HepG2 (cell line): ENCODE results near the gene KMT2E. TPM values are rescaled to one million over a fixed set of nuclear protein-coding genes. Genes with fewer than 3 reads are reported as not detected.

Experiments
- ATAC-seq: fragments of 200-7000 bp; cut with Tn5 transposase; 3 replicates; pipeline ENCODE4 v1.9.1; 2020; ENCODE audit warnings: mild to moderate bottlenecking, moderate library complexity
- BruUV-seq: library from RNA; stranded (reverse); fragments of 400-500 nt; replicated peaks from 2 replicates; lab custom pipeline; 2021; lab: Mats Ljungman, UMichigan
- CTCF ChIA-PET: fragments of 300-600 bp; formaldehyde crosslinking; extraction: SDS; loops from one replicate; lab custom pipeline; 2021; ENCODE audit warnings: low total read pairs, inconsistent platforms, low intra/inter-chr PET ratio; lab: Yijun Ruan, JAX
- POLR2A ChIA-PET: fragments of 350-600 bp; sonication (Branson Sonifier 250); formaldehyde crosslinking; loops from one replicate; lab custom pipeline; 2020; ENCODE audit warnings: antibody characterized with exemption, inconsistent platforms; lab: Yijun Ruan, JAX
- DNase-seq: peaks from one replicate; pipeline ENCODE4 v3.0.0-alpha.2; 2015; ENCODE audit warnings: low spot score
- FAIRE-seq: peaks from 3 replicates; lab custom pipeline; 2011; peaks lifted over from hg19 to GRCh38; lab: Jason Lieb, UNC
- H2AFZ ChIP-seq: one replicate; pipeline ENCODE4 v1.6.1; 2011; ENCODE audit warnings: low read length, inconsistent platforms
- H3K27ac ChIP-seq: fragments of 300-600 bp; 3 replicates; pipeline ENCODE4 v1.8.0; 2011; ENCODE audit warnings: mixed run types, mild to moderate bottlenecking, mixed read lengths, low read length, inconsistent platforms; ENCODE audit not compliant: insufficient read depth; ENCODE audit errors: extremely low read length
- H3K27me3 ChIP-seq, 2 experiments: fragments of 200-600 bp in 1 of 2; 2 replicates in 1 of 2; 3 replicates in 1 of 2; pipeline versions ENCODE4 v1.6.0 to v1.8.0; 2011; ENCODE audit warnings: low read length in 2 of 2, mild to moderate bottlenecking in 2 of 2, moderate library complexity in 2 of 2, inconsistent platforms in 1 of 2; ENCODE audit not compliant: insufficient read depth in 2 of 2, control insufficient read depth in 1 of 2
- H3K36me3 ChIP-seq, 2 experiments: fragments of 200-600 bp in 1 of 2; replicated peaks in 1 of 2; 2 replicates in 1 of 2; 3 replicates in 1 of 2; pipeline versions ENCODE4 v1.5.1 to v1.8.0; 2011; ENCODE audit warnings: low read length in 2 of 2, inconsistent platforms in 1 of 2; ENCODE audit not compliant: insufficient read depth in 2 of 2, control insufficient read depth in 1 of 2
- H3K4me1 ChIP-seq: 2 replicates; pipeline ENCODE4 v1.5.1; 2012; ENCODE audit warnings: low read length, inconsistent platforms; ENCODE audit not compliant: insufficient read depth
- H3K4me2 ChIP-seq: 2 replicates; pipeline ENCODE4 v1.6.0; 2011; ENCODE audit warnings: low read depth, low read length, inconsistent platforms
- H3K4me3 ChIP-seq, 3 experiments: fragments of 200-600 bp in 1 of 3; sonication (generic), shearing (Covaris generic) in 1 of 3; replicated peaks in 1 of 3; 2 replicates each; pipeline ENCODE4 v1.5.1; 2011 to 2016; ENCODE audit warnings: low read length in 3 of 3, inconsistent platforms in 2 of 3, low read depth in 2 of 3, mild to moderate bottlenecking in 2 of 3, control low read depth in 1 of 3, mixed read lengths in 1 of 3; ENCODE audit not compliant: insufficient read depth in 1 of 3
- H3K79me2 ChIP-seq: one replicate; pipeline ENCODE4 v1.6.1; 2011; ENCODE audit warnings: low read length, inconsistent platforms; ENCODE audit not compliant: insufficient read depth
- H3K9ac ChIP-seq: 2 replicates; pipeline ENCODE4 v1.6.0; 2011; ENCODE audit warnings: mild to moderate bottlenecking, low read depth, low read length, inconsistent platforms; ENCODE audit not compliant: insufficient read depth
- H3K9me3 ChIP-seq: 2 replicates; pipeline ENCODE4 v1.5.1; 2012; ENCODE audit warnings: mild to moderate bottlenecking, low read length
- H4K20me1 ChIP-seq: 2 replicates; pipeline ENCODE4 v1.6.0; 2011; ENCODE audit warnings: inconsistent platforms, mild to moderate bottlenecking, low read length, moderate library complexity; ENCODE audit not compliant: insufficient read depth
- CHCHD3 ChIP-seq: sonication (generic); formaldehyde crosslinking; IDR thresholded peaks from 2 replicates; pipeline ENCODE4 v1.8.0; 2022; ENCODE audit warnings: mild to moderate bottlenecking, missing genetic modification reagents, moderate library complexity
- DNMT3B ChIP-seq: conservative IDR thresholded peaks from 2 replicates; pipeline ENCODE4 v1.6.1; 2016; ENCODE audit warnings: missing biosample characterization, control low read depth
- FOXC1 ChIP-seq: sonication (generic); formaldehyde crosslinking; IDR thresholded peaks from 2 replicates; pipeline ENCODE4 v1.8.0; 2022; ENCODE audit warnings: mild to moderate bottlenecking, missing genetic modification reagents, borderline replicate concordance
- HIVEP1 ChIP-seq: sonication (generic); formaldehyde crosslinking; IDR thresholded peaks from 2 replicates; pipeline ENCODE4 v1.4.0; 2020; ENCODE audit warnings: mild to moderate bottlenecking, missing genetic modification reagents
- KMT2A ChIP-seq: sonication (generic); formaldehyde crosslinking; IDR thresholded peaks from 2 replicates; pipeline ENCODE4 v1.4.0; 2020; ENCODE audit warnings: missing genetic modification reagents
- KMT2B ChIP-seq: IDR thresholded peaks from 2 replicates; pipeline ENCODE4 v1.6.1; 2016; ENCODE audit warnings: missing genetic modification reagents, missing compliant biosample characterization
- NFIB ChIP-seq: sonication (generic); formaldehyde crosslinking; IDR thresholded peaks from 2 replicates; pipeline ENCODE4 v1.9.0; 2021; ENCODE audit warnings: missing genetic modification reagents, mild to moderate bottlenecking, borderline replicate concordance
- ZEB1 ChIP-seq: IDR thresholded peaks from 2 replicates; pipeline ENCODE4 v1.6.1; 2012; ENCODE audit warnings: mild to moderate bottlenecking, low read depth, inconsistent platforms; ENCODE audit not compliant: insufficient replicate concordance
- ZNF20 ChIP-seq: sonication (generic); formaldehyde crosslinking; IDR thresholded peaks from 2 replicates; pipeline ENCODE4 v1.4.0; 2020; ENCODE audit warnings: mild to moderate bottlenecking, moderate library complexity, missing genetic modification reagents
- ZNF274 ChIP-seq: sonication (generic); formaldehyde crosslinking; IDR thresholded peaks from 2 replicates; pipeline ENCODE4 v1.5.1; 2020; ENCODE audit warnings: mild to moderate bottlenecking, missing genetic modification reagents
- ZNF552 ChIP-seq: sonication (generic); formaldehyde crosslinking; IDR thresholded peaks from 2 replicates; pipeline ENCODE4 v1.9.0; 2022; ENCODE audit warnings: missing genetic modification reagents, mild to moderate bottlenecking, borderline replicate concordance
- ZNF605 ChIP-seq: sonication (generic); formaldehyde crosslinking; IDR thresholded peaks from 2 replicates; pipeline ENCODE4 v1.8.0; 2022; ENCODE audit warnings: mild to moderate bottlenecking, missing genetic modification reagents
- ZNF703 ChIP-seq: sonication (generic); formaldehyde crosslinking; IDR thresholded peaks from 2 replicates; pipeline ENCODE4 v1.5.1; 2020; ENCODE audit warnings: missing genetic modification reagents, mild to moderate bottlenecking, moderate library complexity, borderline replicate concordance
- ZNF780A ChIP-seq: sonication (generic); formaldehyde crosslinking; IDR thresholded peaks from 2 replicates; pipeline ENCODE4 v1.8.0; 2022; ENCODE audit warnings: mild to moderate bottlenecking, missing genetic modification reagents, moderate library complexity
- WGBS: methylation state at CpG from one replicate; pipeline ENCODE4 v1.1.6; 2017; ENCODE audit warnings: low lambda C conversion rate; 5-methylcytosine and 5-hydroxymethylcytosine counted together
- in situ Hi-C: cut with HindIII; loops from 2 replicates; pipeline ENCODE4 v1.10.0; 2017; ENCODE audit warnings: low pct_unique_long_range_greater_than_20kb; ENCODE audit not compliant: extremely low pct_ligation_motif_present
- intact Hi-C: fragments of 100-400 bp; cut with micrococcal nuclease; formaldehyde crosslinking; loops from one replicate; pipeline ENCODE4 v1.10.0; 2022; ENCODE audit not compliant: unreplicated experiment
- polyA plus RNA-seq, 8 experiments: library from polyadenylated mRNA; depleted of rRNA in 3 of 8; stranded (reverse) in 7 of 8; unstranded in 1 of 8; fragments of >200 nt; fragmentation: Illumina TruSeq in 4 of 8; extraction: Trizol in 4 of 8; gene quantifications; 2 replicates each; pipeline versions ENCODE4 v1.2.1 to v1.2.3, GENCODE V29; 2011 to 2016; ENCODE audit warnings: low read depth in 4 of 8, missing spikeins in 1 of 8, mixed read lengths in 1 of 8; ENCODE audit not compliant: insufficient read depth in 1 of 8
- total RNA-seq, 5 experiments: library from RNA; depleted of rRNA; stranded (reverse); fragments of >200 nt; fragmentation: Illumina TruSeq; extraction: Trizol; gene quantifications; 2 replicates each; pipeline ENCODE4 v1.2.3, GENCODE V29; 2016; ENCODE audit warnings: low read depth in 1 of 5
- TF ChIP-seq, protein P1 (sequence below): IDR thresholded peaks from 2 replicates; pipeline ENCODE4 v1.6.1; 2016; ENCODE audit warnings: missing compliant biosample characterization, missing genetic modification reagents, borderline replicate concordance
- TF ChIP-seq, protein P2 (sequence below): sonication (generic); formaldehyde crosslinking; IDR thresholded peaks from 2 replicates; pipeline ENCODE4 v1.4.0; 2020; ENCODE audit warnings: missing genetic modification reagents
- TF ChIP-seq, protein P3 (sequence below): sonication (generic); formaldehyde crosslinking; IDR thresholded peaks from 2 replicates; pipeline ENCODE4 v1.4.0; 2020; ENCODE audit warnings: low read depth, mild to moderate bottlenecking, missing genetic modification reagents

The KMT2E gene
- total and polyA plus RNA-seq, 2 of the 13 experiments (the other 11 are each of a cell fraction or from before 2014, with no cell fraction given), result 6.3 to 24.4 TPM

DNA sequence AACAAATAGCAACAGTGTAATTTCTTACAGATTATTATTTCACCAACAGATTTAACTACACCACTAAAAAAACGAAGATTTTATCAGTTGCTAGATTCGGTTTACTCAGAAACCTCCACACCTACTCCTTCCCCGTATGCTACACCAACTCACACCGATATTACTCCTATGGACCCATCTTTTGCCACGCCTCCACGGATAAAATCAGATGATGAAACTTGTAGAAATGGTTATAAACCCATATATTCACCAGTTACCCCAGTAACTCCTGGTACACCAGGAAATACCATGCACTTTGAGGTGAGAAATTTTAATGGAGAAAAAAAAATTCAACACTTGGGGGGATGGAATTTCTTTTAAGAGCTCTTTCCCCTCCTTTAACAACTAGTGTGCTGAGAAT is 92.5 kb downstream of the KMT2E start:
- in situ Hi-C loops, result no loop called here
- Histone ChIP-seq H3K9me3 (no peaks in the 10 kb centered on the region), H3K9ac (no peak overlapping the region), H3K4me2 (no peak overlapping the region), H3K27me3 (no peaks in the 10 kb centered on the region), H3K79me2 (no peaks in the 10 kb centered on the region), H3K36me3 (peaks cover 16 to 72% of the 10 kb centered on the region in 2 experiments), H3K4me3 (no peak overlapping the region), H4K20me1 (no peaks in the 10 kb centered on the region), H3K27ac (no peak overlapping the region), H2AFZ (no peak overlapping the region), H3K4me1 (no peaks in the 10 kb centered on the region)
- POLR2A ChIA-PET, result no interaction called here
- CTCF ChIA-PET, result no interaction called here
- WGBS, result 97% methylated on average over 6 of the region's 6 CpGs
- ATAC-seq, result no peak
- no peak for DNase-seq
- no peak for FAIRE-seq
- no TSS peak for BruUV-seq
- TF ChIP-seq DNMT3B (CRISPR knock-in tag) (no peak), ZNF552 (CRISPR knock-in tag) (no peak), KMT2A (CRISPR knock-in tag) (no peak), CHCHD3 (no peak), ZNF703 (CRISPR knock-in tag) (no peak), FOXC1 (CRISPR knock-in tag) (no peak), ZNF20 (CRISPR knock-in tag) (no peak), ZNF274 (CRISPR knock-in tag) (no peak), ZNF780A (CRISPR knock-in tag) (no peak), ZEB1 (no peak), ZNF605 (CRISPR knock-in tag) (no peak), NFIB (no peak), HIVEP1 (CRISPR knock-in tag) (no peak), KMT2B (no peak)
- TF ChIP-seq, protein P1, sequence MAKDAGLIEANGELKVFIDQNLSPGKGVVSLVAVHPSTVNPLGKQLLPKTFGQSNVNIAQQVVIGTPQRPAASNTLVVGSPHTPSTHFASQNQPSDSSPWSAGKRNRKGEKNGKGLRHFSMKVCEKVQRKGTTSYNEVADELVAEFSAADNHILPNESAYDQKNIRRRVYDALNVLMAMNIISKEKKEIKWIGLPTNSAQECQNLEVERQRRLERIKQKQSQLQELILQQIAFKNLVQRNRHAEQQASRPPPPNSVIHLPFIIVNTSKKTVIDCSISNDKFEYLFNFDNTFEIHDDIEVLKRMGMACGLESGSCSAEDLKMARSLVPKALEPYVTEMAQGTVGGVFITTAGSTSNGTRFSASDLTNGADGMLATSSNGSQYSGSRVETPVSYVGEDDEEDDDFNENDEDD (CRISPR knock-in tag), result no peak
- TF ChIP-seq, protein P2, sequence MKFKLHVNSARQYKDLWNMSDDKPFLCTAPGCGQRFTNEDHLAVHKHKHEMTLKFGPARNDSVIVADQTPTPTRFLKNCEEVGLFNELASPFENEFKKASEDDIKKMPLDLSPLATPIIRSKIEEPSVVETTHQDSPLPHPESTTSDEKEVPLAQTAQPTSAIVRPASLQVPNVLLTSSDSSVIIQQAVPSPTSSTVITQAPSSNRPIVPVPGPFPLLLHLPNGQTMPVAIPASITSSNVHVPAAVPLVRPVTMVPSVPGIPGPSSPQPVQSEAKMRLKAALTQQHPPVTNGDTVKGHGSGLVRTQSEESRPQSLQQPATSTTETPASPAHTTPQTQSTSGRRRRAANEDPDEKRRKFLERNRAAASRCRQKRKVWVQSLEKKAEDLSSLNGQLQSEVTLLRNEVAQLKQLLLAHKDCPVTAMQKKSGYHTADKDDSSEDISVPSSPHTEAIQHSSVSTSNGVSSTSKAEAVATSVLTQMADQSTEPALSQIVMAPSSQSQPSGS (CRISPR knock-in tag), result no peak
- TF ChIP-seq, protein P3, sequence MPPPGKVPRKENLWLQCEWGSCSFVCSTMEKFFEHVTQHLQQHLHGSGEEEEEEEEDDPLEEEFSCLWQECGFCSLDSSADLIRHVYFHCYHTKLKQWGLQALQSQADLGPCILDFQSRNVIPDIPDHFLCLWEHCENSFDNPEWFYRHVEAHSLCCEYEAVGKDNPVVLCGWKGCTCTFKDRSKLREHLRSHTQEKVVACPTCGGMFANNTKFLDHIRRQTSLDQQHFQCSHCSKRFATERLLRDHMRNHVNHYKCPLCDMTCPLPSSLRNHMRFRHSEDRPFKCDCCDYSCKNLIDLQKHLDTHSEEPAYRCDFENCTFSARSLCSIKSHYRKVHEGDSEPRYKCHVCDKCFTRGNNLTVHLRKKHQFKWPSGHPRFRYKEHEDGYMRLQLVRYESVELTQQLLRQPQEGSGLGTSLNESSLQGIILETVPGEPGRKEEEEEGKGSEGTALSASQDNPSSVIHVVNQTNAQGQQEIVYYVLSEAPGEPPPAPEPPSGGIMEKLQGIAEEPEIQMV (CRISPR knock-in tag), result no peak
- intact Hi-C loops, result no loop called here
